ENCODE data around the gene RTL5. TPM values are rescaled to one million over a fixed set of nuclear protein-coding genes. Genes with fewer than 3 reads are reported as not detected.
"Not testable (repeated sequence)": the region's sequence is repeated elsewhere in the genome, so short reads cannot be mapped to it uniquely, and the experiment has no call there.

Gene RTL5
- total RNA-seq, 2 experiments from 2014 or later, result not detected

GRCh38 chrX:72176981-72177380 is 45.3 kb upstream of the RTL5 start:
- intact Hi-C loops (cut with micrococcal nuclease; ENCODE audit: unreplicated experiment), result no loop called here
- Histone ChIP-seq H2AFZ (ENCODE audit: low read length) (no peak overlapping the region), H3K4me3 (ENCODE audit: low read depth, low read length, poor library complexity, severe bottlenecking) (no peak overlapping the region), H3K27ac (ENCODE audit: low read depth, low read length, poor library complexity, severe bottlenecking) (no peak overlapping the region), H3K4me2 (ENCODE audit: low read length) (no peak overlapping the region), H3K79me2 (ENCODE audit: insufficient read depth, low read depth, low read length) (peaks cover 2% of the 10 kb centered on the region), H3K9me2 (ENCODE audit: insufficient read depth, low read length) (no peaks in the 10 kb centered on the region), H3K4me1 (ENCODE audit: insufficient read depth, low read length, poor library complexity, severe bottlenecking) (peaks cover 11% of the 10 kb centered on the region), H3K9me3 (ENCODE audit: low read length) (no peaks in the 10 kb centered on the region), H3K36me3 (ENCODE audit: insufficient read depth, low read length) (no peaks in the 10 kb centered on the region), H4K20me1 (ENCODE audit: insufficient read depth, low read length) (no peaks in the 10 kb centered on the region)
- no TSS peak for BruUV-seq (replicated peaks)
- ChIA-PET POLR2A (no interaction called here), CTCF (ENCODE audit: unreplicated experiment) (no interaction called here)
- DNase-seq (ENCODE audit: low spot score), result no peak
- TF ChIP-seq EZH2phosphoT487 (IDR thresholded peaks at IDR 0.05; ENCODE audit: borderline replicate concordance, low read depth, low read length), result no peak
- TF ChIP-seq, protein P1, sequence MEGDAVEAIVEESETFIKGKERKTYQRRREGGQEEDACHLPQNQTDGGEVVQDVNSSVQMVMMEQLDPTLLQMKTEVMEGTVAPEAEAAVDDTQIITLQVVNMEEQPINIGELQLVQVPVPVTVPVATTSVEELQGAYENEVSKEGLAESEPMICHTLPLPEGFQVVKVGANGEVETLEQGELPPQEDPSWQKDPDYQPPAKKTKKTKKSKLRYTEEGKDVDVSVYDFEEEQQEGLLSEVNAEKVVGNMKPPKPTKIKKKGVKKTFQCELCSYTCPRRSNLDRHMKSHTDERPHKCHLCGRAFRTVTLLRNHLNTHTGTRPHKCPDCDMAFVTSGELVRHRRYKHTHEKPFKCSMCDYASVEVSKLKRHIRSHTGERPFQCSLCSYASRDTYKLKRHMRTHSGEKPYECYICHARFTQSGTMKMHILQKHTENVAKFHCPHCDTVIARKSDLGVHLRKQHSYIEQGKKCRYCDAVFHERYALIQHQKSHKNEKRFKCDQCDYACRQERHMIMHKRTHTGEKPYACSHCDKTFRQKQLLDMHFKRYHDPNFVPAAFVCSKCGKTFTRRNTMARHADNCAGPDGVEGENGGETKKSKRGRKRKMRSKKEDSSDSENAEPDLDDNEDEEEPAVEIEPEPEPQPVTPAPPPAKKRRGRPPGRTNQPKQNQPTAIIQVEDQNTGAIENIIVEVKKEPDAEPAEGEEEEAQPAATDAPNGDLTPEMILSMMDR (conservative IDR thresholded peaks at IDR 0.05; ENCODE audit: low read length), result no peak

DNA sequence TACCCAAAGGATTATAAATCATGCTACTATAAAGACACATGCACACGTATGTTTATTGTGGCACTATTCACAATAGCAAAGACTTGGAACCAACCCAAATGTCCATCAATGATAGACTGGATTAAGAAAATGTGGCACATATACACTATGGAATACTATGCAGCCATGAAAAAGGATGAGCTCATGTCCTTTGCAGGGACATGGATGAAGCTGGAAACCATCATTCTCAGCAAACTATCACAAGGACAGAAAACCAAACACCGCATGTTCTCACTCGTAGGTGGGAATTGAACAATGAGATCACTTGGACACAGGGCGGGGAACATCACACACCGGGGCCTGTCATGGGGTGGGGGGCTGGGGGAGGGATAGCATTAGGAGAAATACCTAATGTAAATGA is 44.6 kb upstream of the RTL5 start:
- H3K4me2 ChIP-seq (ENCODE audit: low read length); DNase-seq (ENCODE audit: low spot score); CTCF ChIA-PET (ENCODE audit: unreplicated experiment); H3K9me3 ChIP-seq (ENCODE audit: low read length); H3K79me2 ChIP-seq (ENCODE audit: insufficient read depth, low read depth, low read length); intact Hi-C loops (cut with micrococcal nuclease; ENCODE audit: unreplicated experiment); H3K9me2 ChIP-seq (ENCODE audit: insufficient read depth, low read length); H3K36me3 ChIP-seq (ENCODE audit: insufficient read depth, low read length); H3K27ac ChIP-seq (ENCODE audit: low read depth, low read length, poor library complexity, severe bottlenecking); H2AFZ ChIP-seq (ENCODE audit: low read length); H4K20me1 ChIP-seq (ENCODE audit: insufficient read depth, low read length); BruUV-seq (replicated peaks); H3K4me3 ChIP-seq (ENCODE audit: low read depth, low read length, poor library complexity, severe bottlenecking); POLR2A ChIA-PET: not testable (repeated sequence)
- H3K4me1 ChIP-seq (ENCODE audit: insufficient read depth, low read length, poor library complexity, severe bottlenecking), result peaks cover 11% of the 10 kb centered on the region

- TF ChIP-seq, protein P1 (conservative IDR thresholded peaks at IDR 0.05; ENCODE audit: low read length), result no peak
- TF ChIP-seq EZH2phosphoT487 (IDR thresholded peaks at IDR 0.05; ENCODE audit: borderline replicate concordance, low read depth, low read length), result no peak
- Histone ChIP-seq H4K20me1 (ENCODE audit: insufficient read depth, low read length) (no peaks in the 10 kb centered on the region), H3K4me2 (ENCODE audit: low read length) (no peak overlapping the region), H3K9me3 (ENCODE audit: low read length) (no peaks in the 10 kb centered on the region), H3K4me1 (ENCODE audit: insufficient read depth, low read length, poor library complexity, severe bottlenecking) (no peaks in the 10 kb centered on the region), H2AFZ (ENCODE audit: low read length) (no peak overlapping the region), H3K9me2 (ENCODE audit: insufficient read depth, low read length) (no peaks in the 10 kb centered on the region), H3K79me2 (ENCODE audit: insufficient read depth, low read depth, low read length) (no peaks in the 10 kb centered on the region), H3K27ac (ENCODE audit: low read depth, low read length, poor library complexity, severe bottlenecking) (no peak overlapping the region), H3K4me3 (ENCODE audit: low read depth, low read length, poor library complexity, severe bottlenecking) (no peak overlapping the region), H3K36me3 (ENCODE audit: insufficient read depth, low read length) (no peaks in the 10 kb centered on the region)
- POLR2A ChIA-PET, result no interaction called here
- BruUV-seq (replicated peaks), result no TSS peak
- intact Hi-C loops (cut with micrococcal nuclease; ENCODE audit: unreplicated experiment), result no loop called here
- CTCF ChIA-PET (ENCODE audit: unreplicated experiment), result no interaction called here
- DNase-seq (ENCODE audit: low spot score), result no peak
These were observed 37.5 kb upstream of the RTL5 start for GRCh38 chrX:72169008-72169728.
